C4-2B (cell line): Measurements from ENCODE around the gene RGS7.

Source experiments
- CTCF ChIP-seq: fragments of 450-650 bp; conservative IDR thresholded peaks from 2 replicates; pipeline ENCODE4 v1.5.1; 2017; ENCODE audit warnings: mild to moderate bottlenecking
- ZFX ChIP-seq: fragments of 450-650 bp; IDR thresholded peaks from 2 replicates; pipeline ENCODE4 v1.6.1; 2017

- TF ChIP-seq CTCF: no peak
- TF ChIP-seq ZFX: no peak
Observed at GRCh38 chr1:240956424-240956823, 400.6 kb downstream of the RGS7 start.
